Measurements from ENCODE around the gene SGPP1.

DNA sequence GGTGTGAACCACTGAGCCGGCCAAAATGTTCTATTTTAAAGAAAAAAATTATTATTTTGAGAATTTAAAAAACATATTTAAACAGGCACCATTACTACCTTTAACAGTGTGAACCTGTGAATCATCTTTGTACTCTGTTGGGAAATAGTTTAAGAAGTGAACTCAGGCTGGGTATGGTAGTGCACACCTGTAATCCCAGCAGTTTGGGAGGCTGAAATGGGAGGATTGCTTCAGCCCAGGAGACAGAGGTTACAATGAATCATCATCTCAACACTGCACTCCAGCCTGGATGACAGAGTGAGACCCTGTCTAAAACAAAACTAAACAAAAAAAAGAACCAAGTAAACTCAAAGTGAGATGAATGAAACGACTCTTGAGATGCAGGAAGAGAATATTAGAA, 83.1 kb downstream of the SGPP1 start:
- TF ChIP-seq, protein P1, sequence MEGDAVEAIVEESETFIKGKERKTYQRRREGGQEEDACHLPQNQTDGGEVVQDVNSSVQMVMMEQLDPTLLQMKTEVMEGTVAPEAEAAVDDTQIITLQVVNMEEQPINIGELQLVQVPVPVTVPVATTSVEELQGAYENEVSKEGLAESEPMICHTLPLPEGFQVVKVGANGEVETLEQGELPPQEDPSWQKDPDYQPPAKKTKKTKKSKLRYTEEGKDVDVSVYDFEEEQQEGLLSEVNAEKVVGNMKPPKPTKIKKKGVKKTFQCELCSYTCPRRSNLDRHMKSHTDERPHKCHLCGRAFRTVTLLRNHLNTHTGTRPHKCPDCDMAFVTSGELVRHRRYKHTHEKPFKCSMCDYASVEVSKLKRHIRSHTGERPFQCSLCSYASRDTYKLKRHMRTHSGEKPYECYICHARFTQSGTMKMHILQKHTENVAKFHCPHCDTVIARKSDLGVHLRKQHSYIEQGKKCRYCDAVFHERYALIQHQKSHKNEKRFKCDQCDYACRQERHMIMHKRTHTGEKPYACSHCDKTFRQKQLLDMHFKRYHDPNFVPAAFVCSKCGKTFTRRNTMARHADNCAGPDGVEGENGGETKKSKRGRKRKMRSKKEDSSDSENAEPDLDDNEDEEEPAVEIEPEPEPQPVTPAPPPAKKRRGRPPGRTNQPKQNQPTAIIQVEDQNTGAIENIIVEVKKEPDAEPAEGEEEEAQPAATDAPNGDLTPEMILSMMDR (IDR thresholded peaks at IDR 0.05): no peak
- no peak for TF ChIP-seq POLR2A (IDR thresholded peaks at IDR 0.05)

Measured in right lobe of liver (tissue), 4 donors.